ENCODE data around the gene CNTN1.

GRCh38 chr12:41073633-41074472 is 381.6 kb downstream of the CNTN1 start:
- TF ChIP-seq, protein P1, sequence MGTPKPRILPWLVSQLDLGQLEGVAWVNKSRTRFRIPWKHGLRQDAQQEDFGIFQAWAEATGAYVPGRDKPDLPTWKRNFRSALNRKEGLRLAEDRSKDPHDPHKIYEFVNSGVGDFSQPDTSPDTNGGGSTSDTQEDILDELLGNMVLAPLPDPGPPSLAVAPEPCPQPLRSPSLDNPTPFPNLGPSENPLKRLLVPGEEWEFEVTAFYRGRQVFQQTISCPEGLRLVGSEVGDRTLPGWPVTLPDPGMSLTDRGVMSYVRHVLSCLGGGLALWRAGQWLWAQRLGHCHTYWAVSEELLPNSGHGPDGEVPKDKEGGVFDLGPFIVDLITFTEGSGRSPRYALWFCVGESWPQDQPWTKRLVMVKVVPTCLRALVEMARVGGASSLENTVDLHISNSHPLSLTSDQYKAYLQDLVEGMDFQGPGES (IDR thresholded peaks at IDR 0.05; ENCODE audit: low read depth, low read length): no peak
- TF ChIP-seq, protein P2, sequence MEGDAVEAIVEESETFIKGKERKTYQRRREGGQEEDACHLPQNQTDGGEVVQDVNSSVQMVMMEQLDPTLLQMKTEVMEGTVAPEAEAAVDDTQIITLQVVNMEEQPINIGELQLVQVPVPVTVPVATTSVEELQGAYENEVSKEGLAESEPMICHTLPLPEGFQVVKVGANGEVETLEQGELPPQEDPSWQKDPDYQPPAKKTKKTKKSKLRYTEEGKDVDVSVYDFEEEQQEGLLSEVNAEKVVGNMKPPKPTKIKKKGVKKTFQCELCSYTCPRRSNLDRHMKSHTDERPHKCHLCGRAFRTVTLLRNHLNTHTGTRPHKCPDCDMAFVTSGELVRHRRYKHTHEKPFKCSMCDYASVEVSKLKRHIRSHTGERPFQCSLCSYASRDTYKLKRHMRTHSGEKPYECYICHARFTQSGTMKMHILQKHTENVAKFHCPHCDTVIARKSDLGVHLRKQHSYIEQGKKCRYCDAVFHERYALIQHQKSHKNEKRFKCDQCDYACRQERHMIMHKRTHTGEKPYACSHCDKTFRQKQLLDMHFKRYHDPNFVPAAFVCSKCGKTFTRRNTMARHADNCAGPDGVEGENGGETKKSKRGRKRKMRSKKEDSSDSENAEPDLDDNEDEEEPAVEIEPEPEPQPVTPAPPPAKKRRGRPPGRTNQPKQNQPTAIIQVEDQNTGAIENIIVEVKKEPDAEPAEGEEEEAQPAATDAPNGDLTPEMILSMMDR (IDR thresholded peaks at IDR 0.05): no peak
- TF ChIP-seq TCF12 (IDR thresholded peaks at IDR 0.05): no peak
- TF ChIP-seq, protein P3, sequence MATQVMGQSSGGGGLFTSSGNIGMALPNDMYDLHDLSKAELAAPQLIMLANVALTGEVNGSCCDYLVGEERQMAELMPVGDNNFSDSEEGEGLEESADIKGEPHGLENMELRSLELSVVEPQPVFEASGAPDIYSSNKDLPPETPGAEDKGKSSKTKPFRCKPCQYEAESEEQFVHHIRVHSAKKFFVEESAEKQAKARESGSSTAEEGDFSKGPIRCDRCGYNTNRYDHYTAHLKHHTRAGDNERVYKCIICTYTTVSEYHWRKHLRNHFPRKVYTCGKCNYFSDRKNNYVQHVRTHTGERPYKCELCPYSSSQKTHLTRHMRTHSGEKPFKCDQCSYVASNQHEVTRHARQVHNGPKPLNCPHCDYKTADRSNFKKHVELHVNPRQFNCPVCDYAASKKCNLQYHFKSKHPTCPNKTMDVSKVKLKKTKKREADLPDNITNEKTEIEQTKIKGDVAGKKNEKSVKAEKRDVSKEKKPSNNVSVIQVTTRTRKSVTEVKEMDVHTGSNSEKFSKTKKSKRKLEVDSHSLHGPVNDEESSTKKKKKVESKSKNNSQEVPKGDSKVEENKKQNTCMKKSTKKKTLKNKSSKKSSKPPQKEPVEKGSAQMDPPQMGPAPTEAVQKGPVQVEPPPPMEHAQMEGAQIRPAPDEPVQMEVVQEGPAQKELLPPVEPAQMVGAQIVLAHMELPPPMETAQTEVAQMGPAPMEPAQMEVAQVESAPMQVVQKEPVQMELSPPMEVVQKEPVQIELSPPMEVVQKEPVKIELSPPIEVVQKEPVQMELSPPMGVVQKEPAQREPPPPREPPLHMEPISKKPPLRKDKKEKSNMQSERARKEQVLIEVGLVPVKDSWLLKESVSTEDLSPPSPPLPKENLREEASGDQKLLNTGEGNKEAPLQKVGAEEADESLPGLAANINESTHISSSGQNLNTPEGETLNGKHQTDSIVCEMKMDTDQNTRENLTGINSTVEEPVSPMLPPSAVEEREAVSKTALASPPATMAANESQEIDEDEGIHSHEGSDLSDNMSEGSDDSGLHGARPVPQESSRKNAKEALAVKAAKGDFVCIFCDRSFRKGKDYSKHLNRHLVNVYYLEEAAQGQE (IDR thresholded peaks at IDR 0.05; ENCODE audit: low read depth, low read length): no peak
- no peak for TF ChIP-seq EP300 (IDR thresholded peaks at IDR 0.05; ENCODE audit: borderline replicate concordance in 1 of 2, low read depth in 1 of 2, low read length in 1 of 2)
- TF ChIP-seq, protein P4, sequence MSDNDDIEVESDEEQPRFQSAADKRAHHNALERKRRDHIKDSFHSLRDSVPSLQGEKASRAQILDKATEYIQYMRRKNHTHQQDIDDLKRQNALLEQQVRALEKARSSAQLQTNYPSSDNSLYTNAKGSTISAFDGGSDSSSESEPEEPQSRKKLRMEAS (IDR thresholded peaks at IDR 0.05; ENCODE audit: low read depth): no peak
- TF ChIP-seq, protein P5, sequence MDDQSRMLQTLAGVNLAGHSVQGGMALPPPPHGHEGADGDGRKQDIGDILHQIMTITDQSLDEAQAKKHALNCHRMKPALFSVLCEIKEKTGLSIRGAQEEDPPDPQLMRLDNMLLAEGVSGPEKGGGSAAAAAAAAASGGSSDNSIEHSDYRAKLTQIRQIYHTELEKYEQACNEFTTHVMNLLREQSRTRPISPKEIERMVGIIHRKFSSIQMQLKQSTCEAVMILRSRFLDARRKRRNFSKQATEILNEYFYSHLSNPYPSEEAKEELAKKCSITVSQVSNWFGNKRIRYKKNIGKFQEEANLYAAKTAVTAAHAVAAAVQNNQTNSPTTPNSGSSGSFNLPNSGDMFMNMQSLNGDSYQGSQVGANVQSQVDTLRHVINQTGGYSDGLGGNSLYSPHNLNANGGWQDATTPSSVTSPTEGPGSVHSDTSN (IDR thresholded peaks at IDR 0.05): no peak
- TF ChIP-seq TAF1 (IDR thresholded peaks at IDR 0.05; ENCODE audit: borderline replicate concordance, low read depth, low read length): no peak
- TF ChIP-seq TEAD4 (IDR thresholded peaks at IDR 0.05; ENCODE audit: borderline replicate concordance, insufficient read depth): no peak
- TF ChIP-seq EZH2phosphoT487 (IDR thresholded peaks at IDR 0.05; ENCODE audit: borderline replicate concordance, low read depth): no peak
- TF ChIP-seq, protein P6, sequence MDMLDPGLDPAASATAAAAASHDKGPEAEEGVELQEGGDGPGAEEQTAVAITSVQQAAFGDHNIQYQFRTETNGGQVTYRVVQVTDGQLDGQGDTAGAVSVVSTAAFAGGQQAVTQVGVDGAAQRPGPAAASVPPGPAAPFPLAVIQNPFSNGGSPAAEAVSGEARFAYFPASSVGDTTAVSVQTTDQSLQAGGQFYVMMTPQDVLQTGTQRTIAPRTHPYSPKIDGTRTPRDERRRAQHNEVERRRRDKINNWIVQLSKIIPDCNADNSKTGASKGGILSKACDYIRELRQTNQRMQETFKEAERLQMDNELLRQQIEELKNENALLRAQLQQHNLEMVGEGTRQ (IDR thresholded peaks at IDR 0.05; ENCODE audit: borderline replicate concordance, low read depth, low read length): no peak
- TF ChIP-seq POLR2AphosphoS5 (IDR thresholded peaks at IDR 0.05; ENCODE audit: low read depth, low read length): no peak
- TF ChIP-seq NRF1 (IDR thresholded peaks at IDR 0.05; ENCODE audit: low read depth, low read length): no peak
